Liver (tissue), 9 donors: Measurements from ENCODE around the gene KCNMA1. TPM values are rescaled to one million over a fixed set of nuclear protein-coding genes. Genes with fewer than 3 reads are reported as not detected.

Experiments used
- DNase-seq: peaks from one replicate; pipeline ENCODE4 v3.0.0-alpha.2; 2017; ENCODE audit warnings: low spot score
- H3K27ac ChIP-seq, 2 donors: one replicate each; pipeline ENCODE4 v1.7.0; 2013; ENCODE audit warnings: inconsistent platforms in 2 of 2, low read length in 2 of 2, control low read depth in 1 of 2, low read depth in 1 of 2, mild to moderate bottlenecking in 1 of 2
- H3K27me3 ChIP-seq, 4 donors: one replicate each; pipeline versions ENCODE4 v1.6.1 to v1.7.0; 2013; ENCODE audit warnings: low read length in 3 of 4, inconsistent platforms in 1 of 4, mild to moderate bottlenecking in 1 of 4, moderate library complexity in 1 of 4; ENCODE audit not compliant: control insufficient read depth in 4 of 4, insufficient read depth in 4 of 4
- H3K36me3 ChIP-seq, 4 donors: one replicate each; pipeline versions ENCODE4 v1.6.1 to v1.7.0; 2013; ENCODE audit warnings: low read length in 3 of 4, mild to moderate bottlenecking in 3 of 4, low read depth in 1 of 4, moderate library complexity in 1 of 4; ENCODE audit not compliant: control insufficient read depth in 4 of 4, insufficient read depth in 3 of 4
- H3K4me1 ChIP-seq, 4 donors: one replicate each; pipeline versions ENCODE4 v1.6.1 to v1.7.0; 2013; ENCODE audit warnings: low read length in 3 of 4, mild to moderate bottlenecking in 3 of 4, moderate library complexity in 1 of 4; ENCODE audit not compliant: control insufficient read depth in 4 of 4, insufficient read depth in 4 of 4
- H3K4me3 ChIP-seq, 3 donors: one replicate each; pipeline versions ENCODE4 v1.6.1 to v1.7.0; 2013; ENCODE audit warnings: low read length in 3 of 3, control low read depth in 1 of 3, low read depth in 1 of 3, mild to moderate bottlenecking in 1 of 3
- H3K9ac ChIP-seq, 2 donors: one replicate each; pipeline ENCODE4 v1.7.0; 2013; ENCODE audit warnings: low read length in 2 of 2, mild to moderate bottlenecking in 2 of 2, moderate library complexity in 2 of 2, control low read depth in 1 of 2, low read depth in 1 of 2
- H3K9me3 ChIP-seq, 4 donors: one replicate each; pipeline versions ENCODE4 v1.6.1 to v1.7.0; 2013; ENCODE audit warnings: low read length in 3 of 4; ENCODE audit not compliant: control insufficient read depth in 4 of 4
- EGR1 ChIP-seq, 2 donors: IDR thresholded peaks; 2 replicates each; pipeline ENCODE4 v1.6.1; 2016 to 2018; ENCODE audit warnings: antibody characterized with exemption in 2 of 2, low read depth in 2 of 2
- FOXA1 ChIP-seq: IDR thresholded peaks from 2 replicates; pipeline ENCODE4 v1.6.1; 2016; ENCODE audit warnings: antibody characterized with exemption
- FOXA2 ChIP-seq: IDR thresholded peaks from 2 replicates; pipeline ENCODE4 v1.6.1; 2016; ENCODE audit warnings: antibody characterized with exemption
- GABPA ChIP-seq, 2 donors: IDR thresholded peaks in 1 of 2; conservative IDR thresholded peaks in 1 of 2; 2 replicates each; pipeline ENCODE4 v1.6.1; 2016; ENCODE audit warnings: antibody characterized with exemption in 2 of 2, mild to moderate bottlenecking in 1 of 2, moderate library complexity in 1 of 2
- HNF4A ChIP-seq, 2 donors: conservative IDR thresholded peaks; 2 replicates each; pipeline ENCODE4 v1.6.1; 2016; ENCODE audit warnings: antibody characterized with exemption in 2 of 2, mild to moderate bottlenecking in 2 of 2
- HNF4G ChIP-seq: IDR thresholded peaks from 2 replicates; pipeline ENCODE4 v1.6.1; 2016; ENCODE audit warnings: antibody characterized with exemption
- JUND ChIP-seq, 2 donors: IDR thresholded peaks; 2 replicates each; pipeline ENCODE4 v1.6.1; 2016; ENCODE audit warnings: antibody characterized with exemption in 2 of 2
- NR2F2 ChIP-seq: IDR thresholded peaks from 2 replicates; pipeline ENCODE4 v1.6.1; 2016; ENCODE audit warnings: antibody characterized with exemption
- RAD21 ChIP-seq, 2 donors: IDR thresholded peaks; 2 replicates each; pipeline ENCODE4 v1.6.1; 2016; ENCODE audit warnings: antibody characterized with exemption in 2 of 2, mild to moderate bottlenecking in 2 of 2
- RXRA ChIP-seq, 2 donors: IDR thresholded peaks; 2 replicates each; pipeline ENCODE4 v1.6.1; 2017 to 2018; ENCODE audit warnings: antibody characterized with exemption in 2 of 2, mild to moderate bottlenecking in 1 of 2
- SP1 ChIP-seq: IDR thresholded peaks from 2 replicates; pipeline ENCODE4 v1.6.1; 2018; ENCODE audit warnings: antibody characterized with exemption, mild to moderate bottlenecking
- TAF1 ChIP-seq: conservative IDR thresholded peaks from 2 replicates; pipeline ENCODE4 v1.6.1; 2016; ENCODE audit warnings: antibody characterized with exemption, mild to moderate bottlenecking
- YY1 ChIP-seq: IDR thresholded peaks from 2 replicates; pipeline ENCODE4 v1.6.1; 2016; ENCODE audit warnings: antibody characterized with exemption, mild to moderate bottlenecking
- WGBS: extraction: QIAGEN DNeasy Blood & Tissue Kit; methylation state at CpG from one replicate; pipeline ENCODE4 v1.1.7; 2013; 5-methylcytosine and 5-hydroxymethylcytosine counted together
- polyA plus RNA-seq, 2 donors: library from polyadenylated mRNA; stranded (reverse) in 1 of 2; unstranded in 1 of 2; fragments of 200-250 nt in 1 of 2; fragments of >200 nt in 1 of 2; fragmentation: Nextera tagmentation in 1 of 2; extraction: Ambion mirVana in 1 of 2; gene quantifications; one replicate each; pipeline versions ENCODE4 v1.2.1 to v1.2.3, GENCODE V29; 2013 to 2015
- total RNA-seq, 2 donors: library from RNA; depleted of rRNA; stranded (reverse); fragments of >200 nt; gene quantifications; one replicate each; pipeline ENCODE4 v1.2.3, GENCODE V29; 2014
- TF ChIP-seq, protein P1 (sequence below): IDR thresholded peaks from 2 replicates; pipeline ENCODE4 v1.6.1; 2016; ENCODE audit warnings: antibody characterized with exemption, mild to moderate bottlenecking
- TF ChIP-seq, protein P2 (sequence below): IDR thresholded peaks from 2 replicates; pipeline ENCODE4 v1.6.1; 2016; ENCODE audit warnings: antibody characterized with exemption
- TF ChIP-seq, protein P3 (sequence below): IDR thresholded peaks from 2 replicates; pipeline ENCODE4 v1.6.1; 2016; ENCODE audit warnings: antibody characterized with exemption
- TF ChIP-seq, protein P4 (sequence below): fragments of 150-350 bp; IDR thresholded peaks from 2 replicates; pipeline ENCODE4 v1.5.1; 2017; ENCODE audit warnings: improper control_type of control experiment, low read depth, low read length; ENCODE audit not compliant: missing input control
- TF ChIP-seq, protein P5 (sequence below): IDR thresholded peaks from 2 replicates; pipeline ENCODE4 v1.6.1; 2016; ENCODE audit warnings: antibody characterized with exemption
- donor health status: healthy.
- donor health status: healthy.
- donor health status: healthy.
- donor health status: healthy.
- donor health status: healthy.

The KCNMA1 gene
- total and polyA plus RNA-seq, 4 donors, result 2.5 to 9.7 (median 4.7) TPM

DNA sequence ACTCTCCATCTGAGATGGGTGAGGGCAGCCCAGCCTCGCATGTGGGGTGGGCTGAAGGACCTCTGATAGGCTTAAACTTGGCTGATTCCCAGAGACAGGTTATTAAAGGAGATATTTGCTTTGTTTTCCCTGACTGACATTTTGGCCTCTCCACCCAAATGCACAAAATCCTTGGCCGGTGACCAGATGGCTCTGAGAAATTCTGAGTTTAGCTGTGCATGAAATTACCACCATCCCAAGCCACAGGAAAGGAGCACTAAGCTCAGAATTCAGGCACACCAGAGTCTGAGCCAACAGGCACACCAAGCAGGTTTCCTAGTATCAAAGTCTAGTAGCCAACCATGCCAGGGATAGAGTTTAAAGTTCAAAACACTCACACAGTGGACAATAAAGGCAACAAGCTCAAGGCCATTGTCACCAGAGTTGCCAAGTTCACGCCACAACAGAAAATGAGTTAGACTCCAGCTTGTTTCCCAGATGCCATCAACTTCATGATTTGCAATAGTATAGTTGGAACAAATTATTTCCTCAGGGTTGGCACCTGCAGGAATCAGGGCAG is 387.6 kb downstream of the KCNMA1 start (continued):
- TF ChIP-seq, protein P1, sequence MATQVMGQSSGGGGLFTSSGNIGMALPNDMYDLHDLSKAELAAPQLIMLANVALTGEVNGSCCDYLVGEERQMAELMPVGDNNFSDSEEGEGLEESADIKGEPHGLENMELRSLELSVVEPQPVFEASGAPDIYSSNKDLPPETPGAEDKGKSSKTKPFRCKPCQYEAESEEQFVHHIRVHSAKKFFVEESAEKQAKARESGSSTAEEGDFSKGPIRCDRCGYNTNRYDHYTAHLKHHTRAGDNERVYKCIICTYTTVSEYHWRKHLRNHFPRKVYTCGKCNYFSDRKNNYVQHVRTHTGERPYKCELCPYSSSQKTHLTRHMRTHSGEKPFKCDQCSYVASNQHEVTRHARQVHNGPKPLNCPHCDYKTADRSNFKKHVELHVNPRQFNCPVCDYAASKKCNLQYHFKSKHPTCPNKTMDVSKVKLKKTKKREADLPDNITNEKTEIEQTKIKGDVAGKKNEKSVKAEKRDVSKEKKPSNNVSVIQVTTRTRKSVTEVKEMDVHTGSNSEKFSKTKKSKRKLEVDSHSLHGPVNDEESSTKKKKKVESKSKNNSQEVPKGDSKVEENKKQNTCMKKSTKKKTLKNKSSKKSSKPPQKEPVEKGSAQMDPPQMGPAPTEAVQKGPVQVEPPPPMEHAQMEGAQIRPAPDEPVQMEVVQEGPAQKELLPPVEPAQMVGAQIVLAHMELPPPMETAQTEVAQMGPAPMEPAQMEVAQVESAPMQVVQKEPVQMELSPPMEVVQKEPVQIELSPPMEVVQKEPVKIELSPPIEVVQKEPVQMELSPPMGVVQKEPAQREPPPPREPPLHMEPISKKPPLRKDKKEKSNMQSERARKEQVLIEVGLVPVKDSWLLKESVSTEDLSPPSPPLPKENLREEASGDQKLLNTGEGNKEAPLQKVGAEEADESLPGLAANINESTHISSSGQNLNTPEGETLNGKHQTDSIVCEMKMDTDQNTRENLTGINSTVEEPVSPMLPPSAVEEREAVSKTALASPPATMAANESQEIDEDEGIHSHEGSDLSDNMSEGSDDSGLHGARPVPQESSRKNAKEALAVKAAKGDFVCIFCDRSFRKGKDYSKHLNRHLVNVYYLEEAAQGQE, result no peak
- TF ChIP-seq, protein P2, sequence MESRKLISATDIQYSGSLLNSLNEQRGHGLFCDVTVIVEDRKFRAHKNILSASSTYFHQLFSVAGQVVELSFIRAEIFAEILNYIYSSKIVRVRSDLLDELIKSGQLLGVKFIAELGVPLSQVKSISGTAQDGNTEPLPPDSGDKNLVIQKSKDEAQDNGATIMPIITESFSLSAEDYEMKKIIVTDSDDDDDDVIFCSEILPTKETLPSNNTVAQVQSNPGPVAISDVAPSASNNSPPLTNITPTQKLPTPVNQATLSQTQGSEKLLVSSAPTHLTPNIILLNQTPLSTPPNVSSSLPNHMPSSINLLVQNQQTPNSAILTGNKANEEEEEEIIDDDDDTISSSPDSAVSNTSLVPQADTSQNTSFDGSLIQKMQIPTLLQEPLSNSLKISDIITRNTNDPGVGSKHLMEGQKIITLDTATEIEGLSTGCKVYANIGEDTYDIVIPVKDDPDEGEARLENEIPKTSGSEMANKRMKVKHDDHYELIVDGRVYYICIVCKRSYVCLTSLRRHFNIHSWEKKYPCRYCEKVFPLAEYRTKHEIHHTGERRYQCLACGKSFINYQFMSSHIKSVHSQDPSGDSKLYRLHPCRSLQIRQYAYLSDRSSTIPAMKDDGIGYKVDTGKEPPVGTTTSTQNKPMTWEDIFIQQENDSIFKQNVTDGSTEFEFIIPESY, result peak; percentile 40
- TF ChIP-seq EGR1 (IDR thresholded peaks at IDR 0.05; ENCODE audit: low read depth in 2 of 2) (peak in 1 of 2 donors; percentile 23), JUND (IDR thresholded peaks at IDR 0.05) (peak; percentile 65 to 83)

DNA sequence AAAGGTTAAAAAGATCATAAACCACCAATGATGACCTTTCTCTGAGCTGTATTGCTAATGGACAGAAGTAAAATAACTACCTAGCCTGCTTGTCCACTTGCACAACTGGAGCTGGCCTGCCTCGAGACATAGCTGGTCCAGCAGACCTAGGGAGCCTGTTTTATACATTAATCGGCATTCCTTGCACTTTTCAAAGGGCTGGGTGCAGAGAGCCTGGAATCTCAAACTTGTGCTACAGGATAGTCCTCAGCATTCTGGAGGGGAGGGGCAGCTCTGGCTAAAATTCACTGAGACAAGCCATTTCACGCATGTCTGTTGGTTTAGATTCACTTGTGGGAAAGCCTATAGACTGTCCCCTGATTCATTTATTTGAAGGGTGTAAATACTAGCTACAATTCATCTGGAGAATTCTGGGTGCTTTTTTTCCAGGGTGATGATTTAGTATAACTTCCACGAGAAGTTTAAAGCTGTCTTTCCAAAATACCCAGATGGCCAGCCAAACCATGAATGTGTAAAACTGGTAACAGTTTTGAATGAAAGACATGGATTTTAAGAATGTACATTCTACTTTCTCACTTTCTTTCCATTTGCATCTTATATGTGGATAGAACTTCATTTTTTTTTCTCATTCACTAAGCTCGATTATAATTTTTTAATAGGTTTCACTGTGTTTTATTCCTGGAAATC is 389.4 kb downstream of the KCNMA1 start:
- WGBS, result 90% methylated on average over 5 of the region's 5 CpGs
- Histone ChIP-seq H3K9ac (no peak overlapping the region), H3K36me3 (no peaks in the 10 kb centered on the region), H3K4me3 (no peak overlapping the region), H3K27me3 (no peaks in the 10 kb centered on the region), H3K9me3 (no peaks in the 10 kb centered on the region), H3K4me1 (peaks cover 4 to 61% (median 51%) of the 10 kb centered on the region in 4 donors), H3K27ac (no peak overlapping the region)
- no peak for TF ChIP-seq TAF1
- TF ChIP-seq HNF4A (conservative IDR thresholded peaks at IDR 0.05), result no peak
- TF ChIP-seq RXRA (IDR thresholded peaks at IDR 0.05), result no peak
- TF ChIP-seq GABPA (IDR thresholded peaks at IDR 0.05 in 1 of 2, conservative IDR thresholded peaks at IDR 0.05 in 1 of 2), result no peak
- TF ChIP-seq, protein P1, result no peak
- no peak for TF ChIP-seq RAD21 (IDR thresholded peaks at IDR 0.05)
- no peak for TF ChIP-seq FOXA1
- TF ChIP-seq SP1, result no peak
- no peak for TF ChIP-seq NR2F2
- TF ChIP-seq HNF4G, result no peak
- TF ChIP-seq, protein P3, sequence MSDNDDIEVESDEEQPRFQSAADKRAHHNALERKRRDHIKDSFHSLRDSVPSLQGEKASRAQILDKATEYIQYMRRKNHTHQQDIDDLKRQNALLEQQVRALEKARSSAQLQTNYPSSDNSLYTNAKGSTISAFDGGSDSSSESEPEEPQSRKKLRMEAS, result no peak
- TF ChIP-seq FOXA2, result no peak
- TF ChIP-seq, protein P4, sequence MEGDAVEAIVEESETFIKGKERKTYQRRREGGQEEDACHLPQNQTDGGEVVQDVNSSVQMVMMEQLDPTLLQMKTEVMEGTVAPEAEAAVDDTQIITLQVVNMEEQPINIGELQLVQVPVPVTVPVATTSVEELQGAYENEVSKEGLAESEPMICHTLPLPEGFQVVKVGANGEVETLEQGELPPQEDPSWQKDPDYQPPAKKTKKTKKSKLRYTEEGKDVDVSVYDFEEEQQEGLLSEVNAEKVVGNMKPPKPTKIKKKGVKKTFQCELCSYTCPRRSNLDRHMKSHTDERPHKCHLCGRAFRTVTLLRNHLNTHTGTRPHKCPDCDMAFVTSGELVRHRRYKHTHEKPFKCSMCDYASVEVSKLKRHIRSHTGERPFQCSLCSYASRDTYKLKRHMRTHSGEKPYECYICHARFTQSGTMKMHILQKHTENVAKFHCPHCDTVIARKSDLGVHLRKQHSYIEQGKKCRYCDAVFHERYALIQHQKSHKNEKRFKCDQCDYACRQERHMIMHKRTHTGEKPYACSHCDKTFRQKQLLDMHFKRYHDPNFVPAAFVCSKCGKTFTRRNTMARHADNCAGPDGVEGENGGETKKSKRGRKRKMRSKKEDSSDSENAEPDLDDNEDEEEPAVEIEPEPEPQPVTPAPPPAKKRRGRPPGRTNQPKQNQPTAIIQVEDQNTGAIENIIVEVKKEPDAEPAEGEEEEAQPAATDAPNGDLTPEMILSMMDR, result no peak
- TF ChIP-seq, protein P5, sequence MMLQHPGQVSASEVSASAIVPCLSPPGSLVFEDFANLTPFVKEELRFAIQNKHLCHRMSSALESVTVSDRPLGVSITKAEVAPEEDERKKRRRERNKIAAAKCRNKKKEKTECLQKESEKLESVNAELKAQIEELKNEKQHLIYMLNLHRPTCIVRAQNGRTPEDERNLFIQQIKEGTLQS, result no peak
- TF ChIP-seq, protein P2, result no peak
- no peak for TF ChIP-seq YY1
- DNase-seq, result no peak
